Liver (tissue), 3 donors: ENCODE measurements around the gene XYLT2.

ENCODE experiments used
- FOXA2 ChIP-seq: IDR thresholded peaks from 2 replicates; pipeline ENCODE4 v1.6.1; 2016; ENCODE audit warnings: antibody characterized with exemption
- JUND ChIP-seq, 2 donors: IDR thresholded peaks; 2 replicates each; pipeline ENCODE4 v1.6.1; 2016; ENCODE audit warnings: antibody characterized with exemption in 2 of 2
- RAD21 ChIP-seq, 2 donors: IDR thresholded peaks; 2 replicates each; pipeline ENCODE4 v1.6.1; 2016; ENCODE audit warnings: antibody characterized with exemption in 2 of 2, mild to moderate bottlenecking in 2 of 2
- RXRA ChIP-seq, 2 donors: IDR thresholded peaks; 2 replicates each; pipeline ENCODE4 v1.6.1; 2017 to 2018; ENCODE audit warnings: antibody characterized with exemption in 2 of 2, mild to moderate bottlenecking in 1 of 2
- SP1 ChIP-seq: IDR thresholded peaks from 2 replicates; pipeline ENCODE4 v1.6.1; 2018; ENCODE audit warnings: antibody characterized with exemption, mild to moderate bottlenecking
- TAF1 ChIP-seq: conservative IDR thresholded peaks from 2 replicates; pipeline ENCODE4 v1.6.1; 2016; ENCODE audit warnings: antibody characterized with exemption, mild to moderate bottlenecking
- YY1 ChIP-seq: IDR thresholded peaks from 2 replicates; pipeline ENCODE4 v1.6.1; 2016; ENCODE audit warnings: antibody characterized with exemption, mild to moderate bottlenecking
- TF ChIP-seq, protein P1 (sequence below): IDR thresholded peaks from 2 replicates; pipeline ENCODE4 v1.6.1; 2016; ENCODE audit warnings: antibody characterized with exemption
- TF ChIP-seq, protein P2 (sequence below): fragments of 150-350 bp; IDR thresholded peaks from 2 replicates; pipeline ENCODE4 v1.5.1; 2017; ENCODE audit warnings: improper control_type of control experiment, low read depth, low read length; ENCODE audit not compliant: missing input control
- TF ChIP-seq, protein P3 (sequence below): IDR thresholded peaks from 2 replicates; pipeline ENCODE4 v1.6.1; 2016; ENCODE audit warnings: antibody characterized with exemption
- TF ChIP-seq, protein P4 (sequence below): IDR thresholded peaks from 2 replicates; pipeline ENCODE4 v1.6.1; 2016; ENCODE audit warnings: antibody characterized with exemption, mild to moderate bottlenecking
- donor health status: healthy.
- donor health status: healthy.

DNA sequence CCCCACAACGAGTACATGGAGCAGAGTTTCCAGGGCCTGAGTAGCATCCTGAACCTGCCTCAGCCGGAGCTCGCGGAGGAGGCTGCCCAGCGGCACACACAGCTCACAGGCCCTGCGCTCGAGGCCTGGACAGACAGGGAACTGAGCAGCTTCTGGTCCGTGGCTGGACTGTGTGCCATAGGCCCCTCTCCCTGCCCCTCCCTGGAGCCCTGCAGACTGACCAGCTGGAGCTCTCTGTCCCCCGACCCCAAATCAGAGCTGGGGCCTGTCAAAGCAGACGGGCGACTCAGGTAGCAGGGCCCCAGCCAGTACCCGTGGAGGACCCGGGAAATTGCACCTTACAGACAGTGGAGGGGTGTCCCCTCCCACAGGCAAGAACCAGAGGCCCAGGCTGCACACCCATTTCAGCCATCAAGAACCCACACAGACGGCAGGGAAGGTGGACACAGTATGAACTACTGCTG is 14.1 kb downstream of the XYLT2 start:
- TF ChIP-seq, protein P1, sequence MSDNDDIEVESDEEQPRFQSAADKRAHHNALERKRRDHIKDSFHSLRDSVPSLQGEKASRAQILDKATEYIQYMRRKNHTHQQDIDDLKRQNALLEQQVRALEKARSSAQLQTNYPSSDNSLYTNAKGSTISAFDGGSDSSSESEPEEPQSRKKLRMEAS: no peak
- TF ChIP-seq, protein P2, sequence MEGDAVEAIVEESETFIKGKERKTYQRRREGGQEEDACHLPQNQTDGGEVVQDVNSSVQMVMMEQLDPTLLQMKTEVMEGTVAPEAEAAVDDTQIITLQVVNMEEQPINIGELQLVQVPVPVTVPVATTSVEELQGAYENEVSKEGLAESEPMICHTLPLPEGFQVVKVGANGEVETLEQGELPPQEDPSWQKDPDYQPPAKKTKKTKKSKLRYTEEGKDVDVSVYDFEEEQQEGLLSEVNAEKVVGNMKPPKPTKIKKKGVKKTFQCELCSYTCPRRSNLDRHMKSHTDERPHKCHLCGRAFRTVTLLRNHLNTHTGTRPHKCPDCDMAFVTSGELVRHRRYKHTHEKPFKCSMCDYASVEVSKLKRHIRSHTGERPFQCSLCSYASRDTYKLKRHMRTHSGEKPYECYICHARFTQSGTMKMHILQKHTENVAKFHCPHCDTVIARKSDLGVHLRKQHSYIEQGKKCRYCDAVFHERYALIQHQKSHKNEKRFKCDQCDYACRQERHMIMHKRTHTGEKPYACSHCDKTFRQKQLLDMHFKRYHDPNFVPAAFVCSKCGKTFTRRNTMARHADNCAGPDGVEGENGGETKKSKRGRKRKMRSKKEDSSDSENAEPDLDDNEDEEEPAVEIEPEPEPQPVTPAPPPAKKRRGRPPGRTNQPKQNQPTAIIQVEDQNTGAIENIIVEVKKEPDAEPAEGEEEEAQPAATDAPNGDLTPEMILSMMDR: no peak
- TF ChIP-seq, protein P3, sequence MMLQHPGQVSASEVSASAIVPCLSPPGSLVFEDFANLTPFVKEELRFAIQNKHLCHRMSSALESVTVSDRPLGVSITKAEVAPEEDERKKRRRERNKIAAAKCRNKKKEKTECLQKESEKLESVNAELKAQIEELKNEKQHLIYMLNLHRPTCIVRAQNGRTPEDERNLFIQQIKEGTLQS: no peak
- TF ChIP-seq RXRA (IDR thresholded peaks at IDR 0.05): no peak
- TF ChIP-seq TAF1: no peak
- no peak for TF ChIP-seq SP1
- TF ChIP-seq FOXA2: no peak
- no peak for TF ChIP-seq JUND (IDR thresholded peaks at IDR 0.05)
- TF ChIP-seq, protein P4, sequence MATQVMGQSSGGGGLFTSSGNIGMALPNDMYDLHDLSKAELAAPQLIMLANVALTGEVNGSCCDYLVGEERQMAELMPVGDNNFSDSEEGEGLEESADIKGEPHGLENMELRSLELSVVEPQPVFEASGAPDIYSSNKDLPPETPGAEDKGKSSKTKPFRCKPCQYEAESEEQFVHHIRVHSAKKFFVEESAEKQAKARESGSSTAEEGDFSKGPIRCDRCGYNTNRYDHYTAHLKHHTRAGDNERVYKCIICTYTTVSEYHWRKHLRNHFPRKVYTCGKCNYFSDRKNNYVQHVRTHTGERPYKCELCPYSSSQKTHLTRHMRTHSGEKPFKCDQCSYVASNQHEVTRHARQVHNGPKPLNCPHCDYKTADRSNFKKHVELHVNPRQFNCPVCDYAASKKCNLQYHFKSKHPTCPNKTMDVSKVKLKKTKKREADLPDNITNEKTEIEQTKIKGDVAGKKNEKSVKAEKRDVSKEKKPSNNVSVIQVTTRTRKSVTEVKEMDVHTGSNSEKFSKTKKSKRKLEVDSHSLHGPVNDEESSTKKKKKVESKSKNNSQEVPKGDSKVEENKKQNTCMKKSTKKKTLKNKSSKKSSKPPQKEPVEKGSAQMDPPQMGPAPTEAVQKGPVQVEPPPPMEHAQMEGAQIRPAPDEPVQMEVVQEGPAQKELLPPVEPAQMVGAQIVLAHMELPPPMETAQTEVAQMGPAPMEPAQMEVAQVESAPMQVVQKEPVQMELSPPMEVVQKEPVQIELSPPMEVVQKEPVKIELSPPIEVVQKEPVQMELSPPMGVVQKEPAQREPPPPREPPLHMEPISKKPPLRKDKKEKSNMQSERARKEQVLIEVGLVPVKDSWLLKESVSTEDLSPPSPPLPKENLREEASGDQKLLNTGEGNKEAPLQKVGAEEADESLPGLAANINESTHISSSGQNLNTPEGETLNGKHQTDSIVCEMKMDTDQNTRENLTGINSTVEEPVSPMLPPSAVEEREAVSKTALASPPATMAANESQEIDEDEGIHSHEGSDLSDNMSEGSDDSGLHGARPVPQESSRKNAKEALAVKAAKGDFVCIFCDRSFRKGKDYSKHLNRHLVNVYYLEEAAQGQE: no peak
- TF ChIP-seq RAD21 (IDR thresholded peaks at IDR 0.05): no peak
- TF ChIP-seq YY1: no peak
